MM.1S (cell line): ENCODE measurements around the gene FCAMR.

Experiments
- EZH2 ChIP-seq: fragments of 300-600 bp; sonication (generic); optimal IDR thresholded peaks from 2 replicates; pipeline ENCODE3; 2017; ENCODE audit warnings: low read depth, mild to moderate bottlenecking, antibody characterized with exemption, low read length, mixed read lengths
- TF ChIP-seq, protein P1 (sequence below): fragments of 300-600 bp; sonication (generic); IDR thresholded peaks from 2 replicates; pipeline ENCODE4 v1.5.1; 2016; ENCODE audit warnings: antibody characterized with exemption, low read length, mixed read lengths

DNA sequence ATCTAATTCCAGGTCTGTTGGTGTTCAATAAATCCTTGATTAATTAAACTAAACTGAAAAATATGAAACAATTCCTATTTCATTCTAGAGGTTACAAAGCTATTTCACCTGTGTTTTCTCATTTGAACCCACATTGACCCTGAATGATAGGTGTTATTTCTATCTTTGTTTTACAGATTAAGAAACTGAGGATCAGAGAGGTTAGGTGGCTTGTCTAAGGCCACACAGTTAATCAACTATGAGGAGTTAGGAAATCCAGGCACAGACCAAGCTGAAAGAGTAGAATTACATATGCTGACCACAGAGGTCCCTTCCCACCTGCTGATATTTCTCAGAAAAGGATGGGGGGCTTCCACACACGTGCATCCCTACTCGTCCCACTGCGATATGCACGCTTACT, 24.5 kb downstream of the FCAMR start:
- TF ChIP-seq, protein P1, sequence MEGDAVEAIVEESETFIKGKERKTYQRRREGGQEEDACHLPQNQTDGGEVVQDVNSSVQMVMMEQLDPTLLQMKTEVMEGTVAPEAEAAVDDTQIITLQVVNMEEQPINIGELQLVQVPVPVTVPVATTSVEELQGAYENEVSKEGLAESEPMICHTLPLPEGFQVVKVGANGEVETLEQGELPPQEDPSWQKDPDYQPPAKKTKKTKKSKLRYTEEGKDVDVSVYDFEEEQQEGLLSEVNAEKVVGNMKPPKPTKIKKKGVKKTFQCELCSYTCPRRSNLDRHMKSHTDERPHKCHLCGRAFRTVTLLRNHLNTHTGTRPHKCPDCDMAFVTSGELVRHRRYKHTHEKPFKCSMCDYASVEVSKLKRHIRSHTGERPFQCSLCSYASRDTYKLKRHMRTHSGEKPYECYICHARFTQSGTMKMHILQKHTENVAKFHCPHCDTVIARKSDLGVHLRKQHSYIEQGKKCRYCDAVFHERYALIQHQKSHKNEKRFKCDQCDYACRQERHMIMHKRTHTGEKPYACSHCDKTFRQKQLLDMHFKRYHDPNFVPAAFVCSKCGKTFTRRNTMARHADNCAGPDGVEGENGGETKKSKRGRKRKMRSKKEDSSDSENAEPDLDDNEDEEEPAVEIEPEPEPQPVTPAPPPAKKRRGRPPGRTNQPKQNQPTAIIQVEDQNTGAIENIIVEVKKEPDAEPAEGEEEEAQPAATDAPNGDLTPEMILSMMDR, result no peak
- no peak for TF ChIP-seq EZH2
